ENCODE measurements around the gene MBTPS2. TPM values are rescaled to one million over a fixed set of nuclear protein-coding genes. Genes with fewer than 3 reads are reported as not detected.

MBTPS2 gene
- total RNA-seq, result 9.4 TPM
- long read RNA-seq, full-length matches to known transcripts, result 19 of 24 reads
- long read RNA-seq, partial matches to known transcripts, result 2 of 24 reads
- long read RNA-seq, other reads (novel, unspliced or antisense), result 3 of 24 reads

DNA sequence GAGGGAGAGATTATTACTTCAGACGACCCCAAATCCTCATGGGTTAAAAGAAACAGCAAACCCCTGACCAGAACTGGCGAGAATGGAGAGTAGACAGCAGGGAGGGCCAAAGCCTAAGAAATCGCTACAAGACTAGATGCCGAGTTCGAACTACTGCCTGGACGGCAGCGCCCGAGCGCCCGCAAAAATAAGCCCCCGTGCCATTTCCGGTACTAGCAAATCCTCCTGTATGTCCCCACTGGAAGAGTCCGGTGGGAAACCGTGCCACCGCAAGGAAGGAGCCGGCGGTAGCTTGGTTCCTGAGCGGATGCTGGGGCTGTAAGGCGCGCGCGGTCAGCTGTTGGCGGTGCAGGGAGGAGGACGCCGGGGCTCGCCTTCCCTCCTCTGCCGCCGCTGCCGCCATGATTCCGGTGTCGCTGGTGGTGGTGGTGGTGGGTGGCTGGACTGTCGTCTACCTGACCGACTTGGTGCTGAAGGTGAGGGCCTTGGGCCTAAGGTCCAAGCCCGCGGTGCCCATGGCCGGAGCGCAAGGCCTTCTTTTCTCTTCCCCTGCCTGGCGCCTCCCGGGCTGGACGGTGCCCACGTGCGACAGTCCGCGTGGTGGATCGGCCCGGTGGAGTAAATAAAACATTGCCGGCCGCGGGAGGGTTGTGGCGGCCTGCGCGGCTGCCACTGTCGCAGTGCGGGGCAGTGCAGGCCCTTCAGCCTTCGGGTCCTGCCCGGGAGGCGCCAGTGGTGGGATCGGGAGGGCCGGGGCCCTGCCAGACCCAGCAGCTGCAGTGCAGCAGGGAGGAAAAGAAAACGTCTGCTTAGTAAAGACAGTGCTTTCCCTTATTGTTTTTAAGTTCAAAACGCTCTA, at the start of gene MBTPS2:
Gene MBTPS2, plus strand, starts transcription at position 284 of the 859 bp plus-strand sequence. Its CDS starts 118 bp downstream, at position 402.
- peak within 1 kb of the TSS; percentile 87 for H3K27ac ChIP-seq (replicated peaks)
- H3K27me3 ChIP-seq (ENCODE audit: low read depth), result no peaks in the 10 kb centered on the region
- peaks cover 5% of the 10 kb centered on the region for H3K36me3 ChIP-seq
- peaks cover 14% of the 10 kb centered on the region for H3K4me1 ChIP-seq
- TF ChIP-seq, protein P1, sequence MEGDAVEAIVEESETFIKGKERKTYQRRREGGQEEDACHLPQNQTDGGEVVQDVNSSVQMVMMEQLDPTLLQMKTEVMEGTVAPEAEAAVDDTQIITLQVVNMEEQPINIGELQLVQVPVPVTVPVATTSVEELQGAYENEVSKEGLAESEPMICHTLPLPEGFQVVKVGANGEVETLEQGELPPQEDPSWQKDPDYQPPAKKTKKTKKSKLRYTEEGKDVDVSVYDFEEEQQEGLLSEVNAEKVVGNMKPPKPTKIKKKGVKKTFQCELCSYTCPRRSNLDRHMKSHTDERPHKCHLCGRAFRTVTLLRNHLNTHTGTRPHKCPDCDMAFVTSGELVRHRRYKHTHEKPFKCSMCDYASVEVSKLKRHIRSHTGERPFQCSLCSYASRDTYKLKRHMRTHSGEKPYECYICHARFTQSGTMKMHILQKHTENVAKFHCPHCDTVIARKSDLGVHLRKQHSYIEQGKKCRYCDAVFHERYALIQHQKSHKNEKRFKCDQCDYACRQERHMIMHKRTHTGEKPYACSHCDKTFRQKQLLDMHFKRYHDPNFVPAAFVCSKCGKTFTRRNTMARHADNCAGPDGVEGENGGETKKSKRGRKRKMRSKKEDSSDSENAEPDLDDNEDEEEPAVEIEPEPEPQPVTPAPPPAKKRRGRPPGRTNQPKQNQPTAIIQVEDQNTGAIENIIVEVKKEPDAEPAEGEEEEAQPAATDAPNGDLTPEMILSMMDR (IDR thresholded peaks at IDR 0.05; ENCODE audit: borderline replicate concordance), result no peak
- H3K9me3 ChIP-seq (replicated peaks), result no peaks in the 10 kb centered on the region
- H3K4me3 ChIP-seq, result peak within 1 kb of the TSS; percentile 80
- intact Hi-C loops (cut with micrococcal nuclease), result loop anchor here (10.0 kb wide), 1 partner anchor 95 kb away; no protein-coding TSS in a partner anchor
- DNase-seq, result peak; percentile 80

DNA sequence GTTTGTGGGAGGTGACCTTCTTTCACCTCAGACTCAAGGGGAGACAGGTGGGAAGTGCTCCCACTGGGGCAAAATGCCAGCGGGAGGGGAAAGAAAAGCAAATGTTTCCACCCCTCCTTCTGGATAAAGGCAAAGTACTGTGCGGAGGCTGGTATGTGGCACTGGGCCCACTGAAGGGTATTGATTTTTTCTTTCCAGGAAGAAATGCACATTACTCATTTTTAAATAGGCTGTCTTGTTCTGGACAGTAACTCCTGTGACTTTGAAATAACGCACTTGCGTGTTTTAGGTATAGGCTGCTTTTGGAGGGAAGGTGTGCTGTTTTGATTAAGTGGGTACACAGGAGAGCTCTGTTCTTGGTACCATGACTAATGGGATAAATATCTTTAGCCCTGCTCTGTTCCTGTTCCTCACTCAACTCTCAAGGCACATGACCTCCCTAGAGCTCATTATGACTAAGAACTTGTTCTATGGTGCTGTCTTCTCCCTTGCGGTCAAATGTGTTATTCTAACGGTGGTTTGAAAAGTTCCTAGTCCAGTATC, 40.7 kb upstream of the MBTPS2 start:
- intact Hi-C loops (cut with micrococcal nuclease), result no loop called here
- Histone ChIP-seq H3K9me3 (replicated peaks) (no peaks in the 10 kb centered on the region), H3K27ac (replicated peaks) (peak overlapping the region; percentile 67), H3K36me3 (no peaks in the 10 kb centered on the region), H3K27me3 (ENCODE audit: low read depth) (no peaks in the 10 kb centered on the region), H3K4me1 (no peaks in the 10 kb centered on the region), H3K4me3 (no peak overlapping the region)
- TF ChIP-seq, protein P1 (IDR thresholded peaks at IDR 0.05; ENCODE audit: borderline replicate concordance), result no peak
- DNase-seq, result no peak

DNA sequence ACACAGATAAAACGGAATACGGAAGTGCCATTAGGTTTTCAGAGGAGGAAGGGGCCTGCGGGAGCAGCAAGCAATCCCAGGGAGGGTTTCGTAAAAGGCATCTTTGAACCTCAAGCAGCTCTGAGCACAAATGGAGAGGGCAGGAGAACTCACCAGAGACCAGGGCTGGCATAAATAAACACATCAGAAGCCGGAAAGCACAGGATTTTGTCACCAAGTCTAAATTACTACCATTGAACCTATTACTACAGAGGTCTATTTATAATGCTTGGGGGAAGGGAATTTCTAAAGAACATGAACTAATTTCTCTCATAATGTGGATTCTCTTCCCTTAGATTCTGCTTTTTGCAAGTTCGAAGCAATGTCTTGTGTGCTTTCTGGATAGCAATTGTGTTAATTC, 39.6 kb upstream of the MBTPS2 start:
- Histone ChIP-seq H3K27ac (replicated peaks) (peak overlapping the region; percentile 67), H3K36me3 (no peaks in the 10 kb centered on the region), H3K9me3 (replicated peaks) (no peaks in the 10 kb centered on the region), H3K27me3 (ENCODE audit: low read depth) (no peaks in the 10 kb centered on the region), H3K4me1 (no peaks in the 10 kb centered on the region), H3K4me3 (no peak overlapping the region)
- DNase-seq, result no peak
- intact Hi-C loops (cut with micrococcal nuclease), result no loop called here
- TF ChIP-seq, protein P1 (IDR thresholded peaks at IDR 0.05; ENCODE audit: borderline replicate concordance), result no peak

DNA sequence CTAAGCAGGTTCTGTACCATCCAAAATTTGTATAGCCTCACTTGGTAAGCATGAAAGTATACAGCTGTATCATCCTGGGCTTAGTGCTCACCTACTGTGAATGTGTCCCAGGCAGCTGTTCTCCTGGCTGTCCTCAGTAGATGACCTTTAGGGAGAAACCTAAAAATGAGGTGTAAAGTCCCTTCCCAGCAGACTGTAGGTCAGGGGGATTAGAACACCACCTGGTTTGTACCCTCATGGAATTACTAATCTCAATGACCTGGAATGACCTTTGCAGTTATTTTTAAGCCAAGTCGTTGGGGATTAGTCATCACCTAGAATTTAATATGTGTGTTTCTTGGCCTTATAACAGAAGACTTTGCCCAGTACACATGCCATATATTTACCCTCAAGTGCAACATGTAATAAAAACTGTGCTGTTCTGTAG, 39.1 kb upstream of the MBTPS2 start:
- intact Hi-C loops (cut with micrococcal nuclease), result no loop called here
- H3K9me3 ChIP-seq (replicated peaks), result no peaks in the 10 kb centered on the region
- TF ChIP-seq, protein P1 (IDR thresholded peaks at IDR 0.05; ENCODE audit: borderline replicate concordance), result no peak
- H3K27ac ChIP-seq (replicated peaks), result peak overlapping the region; percentile 67
- no peaks in the 10 kb centered on the region for H3K4me1 ChIP-seq
- DNase-seq, result no peak
- no peaks in the 10 kb centered on the region for H3K36me3 ChIP-seq
- no peaks in the 10 kb centered on the region for H3K27me3 ChIP-seq (ENCODE audit: low read depth)
- H3K4me3 ChIP-seq, result no peak overlapping the region

DNA sequence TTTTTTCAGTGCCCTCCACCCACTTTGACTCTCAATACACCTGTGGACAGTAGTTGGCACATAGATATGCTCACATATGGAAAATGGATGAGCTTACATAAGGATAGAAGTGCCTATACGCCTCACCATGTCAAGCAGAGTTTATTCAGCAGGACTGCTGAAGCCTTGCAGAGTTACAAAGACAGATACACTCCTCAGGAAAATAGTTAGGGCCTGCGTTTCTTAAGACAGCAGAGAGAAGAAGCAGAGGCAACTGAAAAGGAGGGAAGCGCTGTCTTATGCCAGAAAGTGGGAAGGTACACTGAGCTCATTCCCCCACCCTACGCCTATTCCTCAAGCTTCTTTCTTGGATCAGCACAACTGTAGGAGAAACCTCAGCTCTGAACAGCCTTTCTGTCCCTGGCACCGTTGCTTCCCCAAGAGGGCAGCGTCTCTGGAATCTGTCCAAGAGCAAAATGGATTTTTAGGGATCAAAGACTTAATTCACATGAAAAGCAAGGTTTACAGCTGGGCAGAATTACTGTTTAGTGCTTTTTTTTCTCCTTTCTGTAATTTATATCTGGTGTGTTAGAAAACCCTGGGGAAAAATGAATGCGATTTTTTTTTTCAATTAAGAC, 37.3 kb upstream of the MBTPS2 start:
- Histone ChIP-seq H3K9me3 (replicated peaks) (no peaks in the 10 kb centered on the region), H3K4me3 (no peak overlapping the region), H3K27me3 (ENCODE audit: low read depth) (no peaks in the 10 kb centered on the region), H3K27ac (replicated peaks) (no peak overlapping the region), H3K36me3 (no peaks in the 10 kb centered on the region), H3K4me1 (no peaks in the 10 kb centered on the region)
- TF ChIP-seq, protein P1 (IDR thresholded peaks at IDR 0.05; ENCODE audit: borderline replicate concordance), result no peak
- intact Hi-C loops (cut with micrococcal nuclease), result no loop called here
- no peak for DNase-seq

Measured in left ventricle myocardium inferior (tissue), 1 donor.